HG03103 (cell line): ENCODE data around the gene FLVCR2.

Experiments used
- ATAC-seq: cut with Tn5 transposase; IDR thresholded peaks from one replicate; pipeline ENCODE4 v1.9.1; 2021; ENCODE audit warnings: low read depth; ENCODE audit not compliant: unreplicated experiment

The FLVCR2 gene

DNA sequence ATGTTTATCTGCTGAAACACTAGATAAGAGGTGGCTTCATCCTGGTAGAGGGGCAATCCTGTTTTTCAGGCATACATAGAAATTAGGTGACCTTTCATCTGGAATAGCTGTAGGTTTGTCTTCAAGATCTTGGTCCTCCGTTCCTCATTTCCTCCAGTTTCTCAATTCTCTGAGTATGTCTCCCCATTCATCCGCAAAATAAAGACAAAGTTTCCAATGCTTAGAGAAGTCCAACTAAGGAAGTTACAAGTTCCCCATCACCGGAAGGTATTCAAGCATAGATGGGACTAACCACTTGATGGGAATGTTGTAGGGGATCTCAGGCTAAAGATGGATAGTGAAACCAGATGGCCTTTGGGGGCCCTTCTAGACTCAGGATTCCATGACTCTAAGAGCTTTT, 48.0 kb downstream of the FLVCR2 start:
- no peak for ATAC-seq

DNA sequence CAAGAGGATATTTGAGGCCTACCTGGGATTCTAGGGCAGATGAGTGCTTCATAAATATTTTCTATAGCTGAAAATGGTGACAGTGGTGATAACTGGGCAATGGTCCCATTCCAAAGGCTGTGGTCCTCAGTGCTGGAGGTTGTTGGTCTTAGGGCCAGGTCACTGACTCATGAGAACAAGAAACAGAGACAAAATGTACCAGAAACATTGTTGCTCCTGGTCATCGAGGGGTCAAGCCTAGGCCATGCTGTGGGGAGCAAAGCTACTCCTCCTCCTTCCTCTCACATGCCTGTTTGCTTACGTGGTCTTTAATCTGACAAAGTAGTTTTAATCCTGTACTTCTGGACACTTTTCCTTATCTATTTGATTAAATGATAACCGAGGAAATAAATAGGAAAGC, 48.4 kb downstream of the FLVCR2 start:
- ATAC-seq: no peak

GRCh38 chr14:75627406-75627805, 49.0 kb downstream of the FLVCR2 start:
- ATAC-seq: no peak

GRCh38 chr14:75628816-75629215, 50.4 kb downstream of the FLVCR2 start:
- no peak for ATAC-seq

GRCh38 chr14:75630695-75631452, 52.5 kb downstream of the FLVCR2 start:
- ATAC-seq: no peak

GRCh38 chr14:75631453-75631831, 53.0 kb downstream of the FLVCR2 start:
- ATAC-seq: no peak

DNA sequence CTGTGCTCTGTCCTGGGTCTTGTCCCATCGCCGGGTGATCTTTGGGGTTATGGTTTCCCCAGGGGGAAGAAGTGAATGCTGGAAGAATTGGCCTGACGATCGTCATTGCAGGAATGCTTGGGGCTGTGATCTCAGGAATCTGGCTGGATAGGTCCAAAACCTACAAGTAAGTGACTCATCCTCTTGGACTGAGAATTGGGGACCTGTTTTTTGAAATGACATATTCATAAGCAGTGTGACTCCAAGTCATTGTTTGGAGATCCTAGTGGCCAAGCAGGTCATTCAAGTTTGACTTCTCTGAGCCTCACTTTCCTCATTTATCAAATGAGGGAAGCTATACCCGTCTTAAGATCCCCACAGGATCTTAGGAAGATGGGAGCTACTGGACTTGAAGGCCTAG, 56.4 kb downstream of the FLVCR2 start:
- no peak for ATAC-seq

DNA sequence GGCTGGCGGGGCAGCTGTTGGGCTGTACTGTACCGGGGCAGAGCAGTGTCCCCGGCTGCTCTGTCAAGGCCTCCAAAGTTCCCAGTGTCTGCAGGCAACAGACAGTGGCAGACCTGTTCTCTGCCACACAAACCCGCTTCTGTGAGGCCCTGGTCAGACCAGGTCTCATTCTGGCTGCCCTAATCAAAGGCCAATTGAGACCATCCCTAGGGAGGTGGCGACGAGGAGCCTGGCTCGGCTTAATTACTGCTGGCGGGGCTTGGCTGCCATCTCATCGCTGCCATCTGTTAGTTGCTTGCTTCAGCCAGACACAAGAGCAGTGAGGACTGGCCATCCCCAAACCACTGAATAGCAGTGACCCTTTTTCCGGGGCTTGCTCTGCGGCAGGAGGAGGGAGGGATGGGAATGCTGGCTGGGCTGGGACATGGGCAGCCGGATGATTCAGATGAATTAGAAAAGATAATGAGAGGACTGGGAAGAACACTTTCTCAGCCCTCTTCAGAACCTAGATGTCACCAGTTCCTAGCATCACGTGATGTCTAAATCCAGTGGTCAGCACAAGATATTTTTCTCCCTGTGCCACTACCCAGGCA, 57.8 kb downstream of the FLVCR2 start:
- ATAC-seq: no peak

DNA sequence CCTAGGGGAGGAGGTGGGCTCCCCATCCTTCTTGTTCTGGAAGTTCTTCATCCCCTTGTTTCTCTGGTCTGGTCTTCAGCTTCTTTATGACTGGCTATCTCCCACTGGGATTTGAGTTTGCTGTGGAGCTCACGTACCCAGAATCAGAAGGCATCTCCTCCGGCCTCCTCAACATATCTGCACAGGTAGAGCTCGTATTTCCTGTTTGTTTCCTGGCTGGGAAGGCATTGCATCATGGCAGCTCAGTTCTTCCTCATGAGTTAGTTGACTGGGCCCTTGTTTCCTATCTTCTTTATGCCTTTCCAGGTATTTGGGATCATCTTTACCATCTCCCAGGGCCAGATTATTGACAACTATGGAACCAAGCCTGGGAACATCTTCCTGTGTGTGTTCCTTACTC, 62.5 kb downstream of the FLVCR2 start:
- no peak for ATAC-seq

GRCh38 chr14:75643985-75644384, 65.6 kb downstream of the FLVCR2 start:
- ATAC-seq: no peak

DNA sequence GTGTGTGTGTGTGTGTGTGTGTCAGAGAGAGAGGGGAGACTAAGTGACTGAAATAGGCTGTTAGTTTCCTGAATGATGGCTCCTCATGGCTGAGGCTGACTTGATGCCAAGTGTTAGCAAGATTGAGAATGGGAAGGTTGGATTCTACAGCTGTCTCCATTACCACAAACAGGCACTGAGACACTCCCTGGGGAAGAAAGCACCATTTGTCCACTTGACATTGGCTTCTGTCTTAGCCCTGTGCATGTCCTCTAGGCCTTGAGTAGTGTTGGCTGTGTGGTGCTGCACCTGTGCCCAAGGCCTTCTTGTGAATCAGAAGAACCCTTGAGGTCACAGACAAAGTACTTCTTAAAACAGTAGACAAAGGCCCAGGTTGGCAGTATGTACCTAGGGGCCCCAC, 66.6 kb downstream of the FLVCR2 start:
- ATAC-seq: no peak

DNA sequence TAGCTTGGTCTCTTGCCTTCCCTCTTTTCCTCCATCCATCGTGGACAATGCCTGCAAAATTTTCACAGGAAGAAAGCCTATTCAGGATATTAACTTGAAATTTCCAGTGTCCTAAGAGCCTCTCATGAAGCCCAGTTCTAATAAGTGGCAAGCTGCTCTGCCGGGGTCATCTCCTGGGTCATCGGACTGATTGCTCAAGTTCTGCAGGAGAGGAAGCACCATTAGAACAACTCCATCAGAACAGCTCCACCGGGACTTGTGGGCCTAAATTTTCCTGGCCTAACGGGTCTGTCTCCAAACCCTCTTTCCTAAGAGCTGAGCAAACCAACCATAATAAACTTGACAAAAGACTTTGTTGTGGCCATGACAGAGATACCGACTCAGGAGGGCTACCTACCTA, 68.3 kb downstream of the FLVCR2 start:
- ATAC-seq: no peak

GRCh38 chr14:75647640-75648039, 69.2 kb downstream of the FLVCR2 start:
- no peak for ATAC-seq

GRCh38 chr14:75648066-75648838, 69.8 kb downstream of the FLVCR2 start:
- ATAC-seq: no peak

DNA sequence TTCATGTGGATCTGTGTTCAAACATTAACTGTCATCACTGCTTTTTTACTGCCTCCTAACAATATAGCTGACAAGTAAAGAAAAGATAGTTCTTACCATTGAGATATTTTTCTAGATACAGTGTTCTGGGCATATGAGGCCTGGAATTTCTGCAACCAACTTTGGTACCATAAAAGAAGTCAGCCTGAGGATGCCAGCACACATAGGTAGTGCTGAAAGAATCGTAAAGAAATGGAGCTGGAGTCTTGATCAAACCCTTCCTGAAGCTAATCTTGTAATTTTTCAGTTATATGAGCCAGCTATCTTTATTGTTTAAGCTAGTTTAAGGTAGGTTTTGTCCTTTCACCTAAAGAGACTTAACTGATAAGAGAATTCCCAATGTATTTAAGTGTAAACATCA, 70.9 kb downstream of the FLVCR2 start:
- ATAC-seq: no peak

DNA sequence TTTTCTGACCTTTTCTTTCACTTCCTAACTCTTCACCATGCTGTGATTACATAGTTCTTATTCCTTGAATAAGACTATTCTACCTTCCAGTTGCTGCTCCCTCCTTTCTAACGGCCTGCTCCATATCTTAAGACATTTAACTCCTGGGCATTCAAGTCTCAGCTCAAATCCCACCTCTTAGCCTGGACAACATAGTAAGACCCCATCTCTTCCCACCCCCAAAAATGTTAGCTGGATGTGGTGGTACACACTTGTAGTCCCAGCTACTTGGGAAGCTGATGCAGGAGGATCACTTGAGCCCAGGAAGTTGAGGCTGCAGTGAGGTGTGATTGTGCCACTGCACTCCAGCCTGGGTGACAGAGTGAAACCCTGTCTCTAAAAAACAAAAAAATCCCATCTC, 71.4 kb downstream of the FLVCR2 start:
- ATAC-seq: no peak

DNA sequence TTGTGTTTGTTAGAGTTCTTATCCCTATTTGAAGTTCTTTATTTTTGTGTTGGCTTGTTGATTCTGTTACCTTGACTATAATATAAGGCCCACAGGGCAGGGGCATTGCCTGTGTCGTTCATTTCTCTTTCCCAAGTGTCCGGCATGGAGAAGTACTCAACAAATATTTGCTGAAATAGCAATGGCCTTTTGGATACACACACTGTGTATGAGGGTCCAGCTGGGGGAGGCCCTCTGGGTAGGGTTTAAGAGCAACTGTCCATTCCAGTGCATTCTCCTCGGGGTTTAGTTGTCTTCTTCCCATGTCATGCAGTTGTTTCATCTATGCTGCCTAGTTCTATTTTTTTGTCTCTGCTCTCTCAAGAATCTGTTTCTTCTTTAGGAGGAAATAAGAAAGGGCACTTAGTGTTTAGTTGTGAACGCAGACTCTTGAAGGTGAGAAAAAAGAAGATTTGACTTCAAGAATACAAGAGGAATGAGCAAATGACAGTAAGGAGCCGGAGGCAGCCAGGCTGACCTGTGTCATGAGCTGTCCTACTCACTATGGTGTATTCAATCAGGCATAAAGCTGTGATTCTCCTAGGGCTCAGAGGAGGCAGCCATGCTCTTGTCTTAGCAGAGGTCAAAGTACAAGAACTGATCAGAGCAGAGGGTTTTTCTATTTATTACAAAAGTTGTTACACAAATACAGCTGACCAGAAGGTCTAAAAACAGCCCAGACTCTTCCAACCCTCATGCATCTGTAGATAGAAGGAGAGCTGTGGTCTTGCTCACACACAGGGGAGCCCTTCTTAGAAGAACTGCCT, 72.0 kb downstream of the FLVCR2 start:
- ATAC-seq: no peak

GRCh38 chr14:75653563-75653962, 75.1 kb downstream of the FLVCR2 start:
- no peak for ATAC-seq

DNA sequence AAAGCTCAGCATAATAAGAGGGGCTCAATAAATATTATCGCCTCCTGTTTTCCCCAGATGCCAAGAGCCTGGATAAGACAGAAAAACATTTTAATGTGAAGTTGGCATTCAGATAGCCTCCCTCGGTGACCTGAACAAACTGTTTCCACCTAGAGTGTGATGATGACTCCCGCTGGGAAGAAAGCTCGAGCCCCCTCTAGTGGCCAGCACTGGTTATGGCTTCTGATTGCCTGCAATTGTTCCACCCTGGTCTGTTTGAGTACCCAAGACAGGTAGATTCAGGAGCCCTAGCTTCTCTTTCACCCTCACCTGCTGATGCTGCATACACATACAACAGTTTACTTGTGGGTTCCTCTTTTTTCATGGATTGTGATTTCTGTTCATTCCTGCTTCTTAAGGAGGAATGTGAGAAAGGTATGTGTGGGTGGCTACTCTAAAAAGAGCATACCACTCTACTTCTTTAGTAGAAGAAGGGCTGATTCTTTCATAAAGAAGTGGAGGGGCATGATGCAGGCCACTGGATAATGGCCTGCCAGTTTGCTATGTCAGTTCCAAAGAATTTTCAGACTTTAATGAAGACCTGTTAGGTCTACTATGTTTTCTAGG, 75.8 kb downstream of the FLVCR2 start:
- ATAC-seq: no peak

DNA sequence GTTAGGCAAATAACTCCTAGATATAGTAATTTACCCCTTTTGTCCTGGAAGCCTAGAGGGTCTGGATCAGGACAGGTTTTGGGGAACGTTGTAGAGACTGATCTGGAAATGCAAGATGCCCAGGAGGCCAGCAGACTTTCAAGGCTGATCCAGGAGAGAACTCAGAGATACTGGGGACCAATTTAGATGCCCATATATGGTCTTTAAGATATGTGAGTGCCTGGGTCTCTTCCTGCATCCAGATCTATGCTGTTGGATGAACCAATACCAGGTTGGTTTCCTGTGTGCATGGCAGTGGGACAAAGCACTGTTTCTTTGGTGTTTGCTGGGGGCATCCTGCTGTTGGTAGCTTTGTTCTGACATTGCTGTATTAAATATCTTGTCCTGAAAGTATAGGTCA, 76.8 kb downstream of the FLVCR2 start:
- ATAC-seq: no peak

- ATAC-seq: no peak
These were observed 78.9 kb downstream of the FLVCR2 start for GRCh38 chr14:75657331-75657730.
